A673 (cell line): ENCODE results near the gene SAMD4B.

Experiments used
- CTCF ChIP-seq: fragments of 300-800, 200-600 bp; sonication (generic); conservative IDR thresholded peaks from 2 replicates; pipeline ENCODE4 v1.5.1; 2017; ENCODE audit warnings: low read depth, mild to moderate bottlenecking, antibody characterized with exemption, low read length, moderate library complexity, mixed read lengths
- EZH2 ChIP-seq: fragments of 200-600 bp; sonication (generic); IDR thresholded peaks from 2 replicates; pipeline ENCODE4 v1.6.1; 2017; ENCODE audit warnings: borderline replicate concordance, low read depth, mild to moderate bottlenecking, mixed read lengths, antibody characterized with exemption, low read length; ENCODE audit not compliant: poor library complexity, severe bottlenecking

GRCh38 chr19:39409208-39410016 lies 67.2 kb downstream of the SAMD4B start:
- TF ChIP-seq CTCF (no peak), EZH2 (no peak)
